Gastrocnemius medialis (tissue), 4 donors: ENCODE measurements around the gene FGR.

Source experiments
- CTCF ChIP-seq, 5 experiments: fragments of 450-650 bp in 3 of 5; fragments of 200-600 bp in 2 of 5; sonication (generic) in 2 of 5; IDR thresholded peaks in 4 of 5; conservative IDR thresholded peaks in 1 of 5; 1 replicate in 4 of 5; 2 replicates in 1 of 5; pipeline ENCODE4 v1.5.1; 2016 to 2019; ENCODE audit warnings: antibody characterized with exemption in 5 of 5, mild to moderate bottlenecking in 3 of 5, moderate library complexity in 3 of 5
- POLR2A ChIP-seq, 2 donors: fragments of 450-650 bp; IDR thresholded peaks; one replicate each; pipeline ENCODE4 v1.6.1; 2017; ENCODE audit warnings: antibody characterized with exemption in 2 of 2, mild to moderate bottlenecking in 2 of 2, moderate library complexity in 2 of 2

DNA sequence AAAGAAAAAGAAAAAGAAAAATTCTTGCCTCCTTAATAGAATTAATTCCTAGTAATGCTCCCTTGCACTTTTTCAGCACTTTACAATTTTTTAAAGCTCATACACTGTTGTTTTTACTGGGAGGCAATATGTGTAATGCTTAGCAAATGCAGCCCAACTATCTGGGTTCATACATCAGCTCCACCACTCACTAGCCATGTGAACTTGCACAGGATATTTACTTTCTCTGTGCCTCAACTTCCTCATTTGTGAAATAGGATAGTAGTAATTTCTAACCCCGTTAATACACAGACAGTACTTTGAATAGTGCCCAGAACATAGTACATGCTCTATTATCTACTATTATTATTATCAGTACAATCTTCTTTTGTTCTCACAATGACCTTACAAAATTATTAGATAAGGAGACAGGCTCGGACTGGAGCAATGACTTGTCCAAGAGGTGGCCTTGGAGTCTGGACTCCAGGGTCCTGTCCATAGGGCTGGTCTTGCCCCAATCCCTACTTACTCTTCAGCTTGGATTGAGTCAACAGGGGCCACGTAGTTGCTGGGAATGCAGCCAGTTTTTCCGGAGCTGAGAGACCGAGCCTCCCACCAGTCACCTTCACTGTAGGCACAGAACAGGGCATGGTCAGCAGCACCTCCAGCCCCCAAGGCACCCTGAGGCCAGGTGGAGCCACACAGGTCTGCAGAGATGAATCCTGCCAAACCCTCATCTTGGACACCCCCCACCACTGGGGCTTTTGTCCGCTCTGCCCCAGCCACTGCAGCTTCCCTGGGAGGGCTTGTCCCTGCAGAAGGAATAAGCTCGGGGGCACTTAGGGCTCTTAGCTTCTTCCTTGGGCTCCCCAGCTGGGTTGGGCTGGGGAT is 13.7 kb downstream of the FGR start:
- TF ChIP-seq CTCF (IDR thresholded peaks at IDR 0.05 in 4 of 5, conservative IDR thresholded peaks at IDR 0.05 in 1 of 5) = no peak
- no peak for TF ChIP-seq POLR2A (IDR thresholded peaks at IDR 0.05)
